Endothelial cell of umbilical vein (primary cell): ENCODE data around the gene CIB4.
"Not testable (repeated sequence)": the region's sequence is repeated elsewhere in the genome, so short reads cannot be mapped to it uniquely, and the experiment has no call there.

Experiments used
- CTCF ChIP-seq, 2 donors: IDR thresholded peaks; 1 replicate in 1 of 2; 2 replicates in 1 of 2; pipeline ENCODE4 v1.5.1; 2011; ENCODE audit warnings: low read length in 2 of 2, mild to moderate bottlenecking in 2 of 2, moderate library complexity in 2 of 2, control low read depth in 1 of 2, inconsistent platforms in 1 of 2, low read depth in 1 of 2; ENCODE audit not compliant: insufficient read depth in 1 of 2; ENCODE audit errors: extremely low read depth in 1 of 2
- EZH2 ChIP-seq: IDR thresholded peaks from 2 replicates; pipeline ENCODE4 v1.6.1; 2012; ENCODE audit warnings: borderline replicate concordance, low read depth, mild to moderate bottlenecking, moderate library complexity, low read length, inconsistent platforms; ENCODE audit not compliant: severe bottlenecking
- FOS ChIP-seq: IDR thresholded peaks from 2 replicates; pipeline ENCODE4 v1.6.1; 2011; ENCODE audit warnings: mild to moderate bottlenecking, low read length, moderate library complexity, borderline replicate concordance; ENCODE audit not compliant: insufficient read depth
- MAX ChIP-seq: IDR thresholded peaks from 2 replicates; pipeline ENCODE4 v1.6.1; 2011; ENCODE audit not compliant: insufficient read depth, insufficient read length
- MYC ChIP-seq: IDR thresholded peaks from one replicate; pipeline ENCODE4 v1.6.1; 2011; ENCODE audit warnings: mild to moderate bottlenecking, low read depth, low read length
- POLR2A ChIP-seq: IDR thresholded peaks from 2 replicates; pipeline ENCODE4 v1.6.1; 2012; ENCODE audit warnings: low read depth, mild to moderate bottlenecking, control low read depth, low read length
- POLR2AphosphoS5 ChIP-seq: IDR thresholded peaks from 2 replicates; pipeline ENCODE4 v1.6.1; 2012; ENCODE audit warnings: low read depth, mild to moderate bottlenecking, control low read depth, low read length, moderate library complexity; ENCODE audit not compliant: insufficient read depth

- TF ChIP-seq CTCF (IDR thresholded peaks at IDR 0.05; ENCODE audit: extremely low read depth in 1 of 2, insufficient read depth in 1 of 2, low read depth in 1 of 2, low read length in 2 of 2); POLR2AphosphoS5; POLR2A; EZH2; MAX; MYC; FOS: not testable (repeated sequence)
Observed at GRCh38 chr2:26655120-26655519, 14.0 kb upstream of the CIB4 start.
